LHCN-M2 (cell line): ENCODE results near the gene SAMD9. TPM values are rescaled to one million over a fixed set of nuclear protein-coding genes. Genes with fewer than 3 reads are reported as not detected.

Source experiments
- total RNA-seq: library from RNA; depleted of rRNA; stranded (reverse); fragments of >200 nt; gene quantifications from 2 replicates; pipeline ENCODE4 v1.2.3, GENCODE V29; 2014; rRNA removed

The SAMD9 gene
- total RNA-seq, 1 experiment from 2014 or later: 37.3 TPM

Other genes starting within 250 kb of the SAMD9 start
- 18.5 and 28.4 TPM in 2 replicates for gene SAMD9L, start 30.4 kb upstream of the SAMD9 start, total RNA-seq
- not detected in 2 replicates for gene HEPACAM2, start 108.5 kb upstream of the SAMD9 start, total RNA-seq
- 32.5 and 42.2 TPM in 2 replicates for gene VPS50, start 114.4 kb upstream of the SAMD9 start, total RNA-seq